Right atrium auricular region (tissue), 2 donors: ENCODE results near the gene AFMID. TPM values are rescaled to one million over a fixed set of nuclear protein-coding genes. Genes with fewer than 3 reads are reported as not detected.

Experiments
- DNase-seq: peaks from one replicate; pipeline ENCODE4 v3.0.0-alpha.2; 2019; ENCODE audit warnings: low spot score
- H3K27ac ChIP-seq, 2 donors: fragments of 200-600 bp; sonication (generic); 1 replicate in 1 of 2; 2 replicates in 1 of 2; pipeline ENCODE4 v1.5.1; 2016 to 2019
- H3K27me3 ChIP-seq, 2 donors: fragments of 200-600 bp; sonication (generic); one replicate each; pipeline versions ENCODE4 v1.5.1 to v1.6.0; 2017 to 2019
- H3K36me3 ChIP-seq: fragments of 200-600 bp; sonication (generic); one replicate; pipeline ENCODE4 v1.5.1; 2016
- H3K4me1 ChIP-seq, 2 donors: fragments of 200-600 bp; sonication (generic); one replicate each; pipeline versions ENCODE4 v1.5.1 to v1.6.0; 2017 to 2019
- H3K4me3 ChIP-seq, 2 donors: fragments of 200-600 bp; sonication (generic); 1 replicate in 1 of 2; 2 replicates in 1 of 2; pipeline ENCODE4 v1.5.1; 2017 to 2019; ENCODE audit warnings: mild to moderate bottlenecking in 1 of 2, moderate library complexity in 1 of 2
- H3K9me3 ChIP-seq, 2 donors: fragments of 200-600 bp; sonication (generic); one replicate each; pipeline ENCODE4 v1.5.1; 2019
- total RNA-seq, 2 donors: library from RNA; depleted of rRNA; stranded (reverse); fragments of >200 nt; gene quantifications; one replicate each; pipeline ENCODE4 v1.1.0, GENCODE V29; 2016
- TF ChIP-seq, protein P1 (sequence below), 2 donors: fragments of 200-600 bp; sonication (generic); IDR thresholded peaks; one replicate each; pipeline ENCODE4 v1.5.1; 2019; ENCODE audit warnings: antibody characterized with exemption in 2 of 2

Gene AFMID
- total RNA-seq, 2 donors from 2014 or later, result 28.6 to 35.3 TPM

- H3K27me3 ChIP-seq, result peaks cover 0 to 1% of the 10 kb centered on the region in 2 donors
- no peak overlapping the region for H3K27ac ChIP-seq
- no peaks in the 10 kb centered on the region for H3K36me3 ChIP-seq
- DNase-seq, result no peak
- H3K4me1 ChIP-seq, result no peaks in the 10 kb centered on the region
- H3K9me3 ChIP-seq, result no peaks in the 10 kb centered on the region
- H3K4me3 ChIP-seq, result no peak overlapping the region
- TF ChIP-seq, protein P1, sequence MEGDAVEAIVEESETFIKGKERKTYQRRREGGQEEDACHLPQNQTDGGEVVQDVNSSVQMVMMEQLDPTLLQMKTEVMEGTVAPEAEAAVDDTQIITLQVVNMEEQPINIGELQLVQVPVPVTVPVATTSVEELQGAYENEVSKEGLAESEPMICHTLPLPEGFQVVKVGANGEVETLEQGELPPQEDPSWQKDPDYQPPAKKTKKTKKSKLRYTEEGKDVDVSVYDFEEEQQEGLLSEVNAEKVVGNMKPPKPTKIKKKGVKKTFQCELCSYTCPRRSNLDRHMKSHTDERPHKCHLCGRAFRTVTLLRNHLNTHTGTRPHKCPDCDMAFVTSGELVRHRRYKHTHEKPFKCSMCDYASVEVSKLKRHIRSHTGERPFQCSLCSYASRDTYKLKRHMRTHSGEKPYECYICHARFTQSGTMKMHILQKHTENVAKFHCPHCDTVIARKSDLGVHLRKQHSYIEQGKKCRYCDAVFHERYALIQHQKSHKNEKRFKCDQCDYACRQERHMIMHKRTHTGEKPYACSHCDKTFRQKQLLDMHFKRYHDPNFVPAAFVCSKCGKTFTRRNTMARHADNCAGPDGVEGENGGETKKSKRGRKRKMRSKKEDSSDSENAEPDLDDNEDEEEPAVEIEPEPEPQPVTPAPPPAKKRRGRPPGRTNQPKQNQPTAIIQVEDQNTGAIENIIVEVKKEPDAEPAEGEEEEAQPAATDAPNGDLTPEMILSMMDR (IDR thresholded peaks at IDR 0.05), result no peak
Measured at GRCh38 chr17:78237401-78238012, 50.3 kb downstream of the AFMID start.

- no peak for DNase-seq
- H3K9me3 ChIP-seq, result no peaks in the 10 kb centered on the region
- H3K27me3 ChIP-seq, result no peaks in the 10 kb centered on the region
- no peaks in the 10 kb centered on the region for H3K36me3 ChIP-seq
- no peak overlapping the region for H3K4me3 ChIP-seq
- no peak overlapping the region for H3K27ac ChIP-seq
- TF ChIP-seq, protein P1 (IDR thresholded peaks at IDR 0.05), result no peak
- no peaks in the 10 kb centered on the region for H3K4me1 ChIP-seq
Measured at GRCh38 chr17:78238823-78239488, 51.8 kb downstream of the AFMID start.

DNA sequence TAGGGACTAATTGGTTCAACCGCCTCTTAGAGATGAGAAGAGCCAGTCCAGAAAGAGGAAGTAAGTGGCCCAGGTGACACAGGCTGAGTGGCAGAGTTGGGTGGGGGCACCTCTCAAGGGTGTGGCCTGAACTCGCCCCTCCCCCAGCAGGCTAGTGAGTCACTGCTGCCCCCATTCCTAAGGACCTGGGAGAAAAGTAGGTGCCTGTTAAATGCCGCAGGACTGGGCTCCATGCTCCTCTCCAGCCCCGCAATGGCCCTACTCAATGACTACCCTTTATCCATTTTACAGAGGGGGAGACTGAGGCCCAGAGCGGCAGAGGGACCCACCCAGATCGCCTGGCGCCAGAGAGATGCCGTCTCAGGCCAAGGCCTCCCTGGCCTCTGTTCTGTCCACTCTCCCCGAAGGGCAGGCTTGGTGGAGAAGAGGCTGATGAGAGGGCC, 52.3 kb downstream of the AFMID start:
- Histone ChIP-seq H3K4me1 (no peaks in the 10 kb centered on the region), H3K36me3 (no peaks in the 10 kb centered on the region), H3K9me3 (no peaks in the 10 kb centered on the region), H3K4me3 (no peak overlapping the region), H3K27me3 (no peaks in the 10 kb centered on the region), H3K27ac (no peak overlapping the region)
- TF ChIP-seq, protein P1 (IDR thresholded peaks at IDR 0.05), result no peak
- DNase-seq, result no peak

DNA sequence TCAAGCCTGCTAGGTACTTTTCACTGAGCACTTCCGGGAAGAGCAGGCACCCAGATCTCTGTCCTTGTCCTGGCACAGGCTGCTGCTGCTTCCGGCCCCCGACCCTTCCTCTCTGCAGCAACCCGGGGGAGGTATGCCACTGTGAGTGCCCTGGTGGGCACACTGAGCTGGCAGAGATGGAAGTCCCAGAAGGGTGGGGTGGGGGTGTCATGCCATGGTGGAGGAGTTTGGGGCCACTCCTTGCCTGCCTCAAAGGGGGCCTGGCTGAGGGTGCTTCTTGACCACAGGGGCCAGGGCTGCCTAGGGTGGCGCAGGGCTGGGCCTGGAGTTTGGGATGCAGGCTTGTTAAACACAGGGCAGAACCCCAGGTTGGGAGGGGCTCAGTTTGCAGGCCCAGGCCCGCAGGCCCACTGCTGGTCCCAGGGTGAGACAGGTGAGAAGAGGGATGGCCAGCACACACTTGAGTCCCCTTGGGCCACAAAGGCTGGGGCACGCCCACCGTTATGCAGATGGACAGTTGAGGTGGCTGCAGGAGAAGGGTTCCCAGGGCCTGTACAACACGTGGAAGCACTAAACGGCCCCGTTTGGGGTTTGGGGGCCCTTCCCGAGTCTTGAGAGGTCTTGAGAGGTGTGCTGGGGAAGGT, 53.0 kb downstream of the AFMID start:
- H3K36me3 ChIP-seq, result no peaks in the 10 kb centered on the region
- no peaks in the 10 kb centered on the region for H3K27me3 ChIP-seq
- TF ChIP-seq, protein P1 (IDR thresholded peaks at IDR 0.05), result no peak
- no peaks in the 10 kb centered on the region for H3K4me1 ChIP-seq
- DNase-seq, result no peak
- no peak overlapping the region for H3K27ac ChIP-seq
- H3K4me3 ChIP-seq, result no peak overlapping the region
- no peaks in the 10 kb centered on the region for H3K9me3 ChIP-seq

GRCh38 chr17:78240839-78241238, 53.7 kb downstream of the AFMID start:
- DNase-seq, result no peak
- no peaks in the 10 kb centered on the region for H3K4me1 ChIP-seq
- no peaks in the 10 kb centered on the region for H3K27me3 ChIP-seq
- no peaks in the 10 kb centered on the region for H3K9me3 ChIP-seq
- TF ChIP-seq, protein P1 (IDR thresholded peaks at IDR 0.05), result no peak
- H3K4me3 ChIP-seq, result no peak overlapping the region
- no peak overlapping the region for H3K27ac ChIP-seq
- no peaks in the 10 kb centered on the region for H3K36me3 ChIP-seq
